ENCODE results near the gene SUFU. TPM values are rescaled to one million over a fixed set of nuclear protein-coding genes. Genes with fewer than 3 reads are reported as not detected.

The SUFU gene
- total RNA-seq, 1 donor from 2014 or later = 10.8 TPM

GRCh38 chr10:102597131-102597991 lies 93.6 kb downstream of the SUFU start:
- DNase-seq = no peak

- no peak for DNase-seq
Measured at GRCh38 chr10:102598243-102598642, 94.5 kb downstream of the SUFU start.

- no peak for DNase-seq
Measured at GRCh38 chr10:102599565-102600327, 96.0 kb downstream of the SUFU start.

- no peak for DNase-seq
Measured at GRCh38 chr10:102600816-102601215, 97.0 kb downstream of the SUFU start.

- no peak for DNase-seq
Measured at GRCh38 chr10:102601639-102602038, 97.9 kb downstream of the SUFU start.

DNA sequence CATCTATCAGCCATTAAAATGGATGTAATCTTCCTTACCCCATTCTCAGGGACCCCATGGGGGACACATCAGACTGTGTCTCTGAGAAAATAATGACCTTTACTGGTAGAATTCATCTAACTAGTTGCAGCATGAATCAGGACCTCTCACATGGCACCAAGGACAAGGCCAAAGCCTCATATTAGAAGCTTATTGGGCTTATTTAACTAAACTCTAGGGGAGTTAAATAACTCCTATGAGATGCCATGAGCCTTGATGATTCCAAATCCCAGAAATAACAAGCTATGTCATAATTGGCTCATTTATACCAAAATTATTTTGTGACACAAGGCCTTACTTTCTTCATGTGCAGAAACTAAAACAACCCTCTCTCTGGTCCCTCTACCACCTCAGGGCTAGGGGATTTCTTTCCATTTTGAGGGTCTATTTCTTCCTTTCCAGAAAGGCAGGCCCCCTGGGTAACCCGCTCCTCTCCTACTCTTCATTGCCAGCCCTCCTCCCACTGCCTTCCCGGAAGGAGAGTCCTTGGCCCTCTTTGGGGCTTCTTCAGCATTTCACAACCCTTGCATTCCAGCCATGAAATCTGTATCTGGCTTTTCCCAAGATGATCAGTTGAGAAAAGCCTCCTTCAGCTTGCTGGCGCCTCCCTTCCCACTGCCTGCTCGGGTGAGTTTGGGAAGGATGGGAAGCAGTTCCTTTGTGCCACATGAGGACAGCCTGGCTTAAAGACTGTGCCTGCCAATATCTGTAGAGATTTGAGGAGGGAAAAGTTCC lies 98.7 kb downstream of the SUFU start:
- DNase-seq = no peak

- no peak for DNase-seq
Measured at GRCh38 chr10:102603946-102604345, 100.2 kb downstream of the SUFU start.

DNA sequence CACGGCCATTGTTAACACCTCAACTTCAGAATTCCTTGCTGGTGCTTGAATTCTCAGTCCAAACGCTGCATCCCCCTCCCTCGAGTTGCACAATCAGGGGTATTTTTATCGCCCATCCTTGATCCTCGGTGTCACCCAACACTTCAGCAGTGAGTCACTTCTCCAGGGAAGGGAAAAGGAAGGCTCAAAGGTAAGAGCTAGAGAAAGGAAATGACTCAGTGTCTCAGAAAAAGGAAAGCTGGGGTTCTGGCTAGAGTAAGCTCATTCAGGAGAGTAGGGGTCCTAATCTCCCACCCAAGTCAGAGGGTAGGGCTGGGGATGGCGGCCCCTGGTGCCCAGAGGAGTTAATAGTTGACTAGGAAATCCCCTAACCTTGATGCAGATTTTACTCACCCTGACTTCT lies 100.7 kb downstream of the SUFU start:
- no peak for DNase-seq

GRCh38 chr10:102605712-102606111 lies 101.9 kb downstream of the SUFU start:
- DNase-seq = no peak

DNA sequence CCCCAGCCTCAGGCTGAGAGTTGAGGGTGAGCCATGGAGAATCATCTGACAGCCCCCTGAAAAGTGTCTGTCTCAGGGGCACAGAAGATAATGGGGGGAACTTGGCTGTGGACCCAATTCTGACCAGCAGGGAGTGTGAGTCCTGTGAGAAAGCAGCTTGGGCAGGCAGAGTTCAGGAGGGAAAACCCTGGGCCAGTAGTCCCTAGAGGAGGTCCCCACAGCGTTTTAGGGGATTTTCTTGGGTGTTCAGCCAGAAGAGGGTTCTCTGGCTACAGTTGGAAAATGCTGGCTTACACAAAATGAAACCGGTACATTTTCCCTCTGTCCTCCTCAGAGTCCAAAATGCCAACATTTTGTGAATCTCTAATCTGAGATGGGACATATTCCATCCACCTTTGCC lies 104.7 kb downstream of the SUFU start:
- no peak for DNase-seq

DNA sequence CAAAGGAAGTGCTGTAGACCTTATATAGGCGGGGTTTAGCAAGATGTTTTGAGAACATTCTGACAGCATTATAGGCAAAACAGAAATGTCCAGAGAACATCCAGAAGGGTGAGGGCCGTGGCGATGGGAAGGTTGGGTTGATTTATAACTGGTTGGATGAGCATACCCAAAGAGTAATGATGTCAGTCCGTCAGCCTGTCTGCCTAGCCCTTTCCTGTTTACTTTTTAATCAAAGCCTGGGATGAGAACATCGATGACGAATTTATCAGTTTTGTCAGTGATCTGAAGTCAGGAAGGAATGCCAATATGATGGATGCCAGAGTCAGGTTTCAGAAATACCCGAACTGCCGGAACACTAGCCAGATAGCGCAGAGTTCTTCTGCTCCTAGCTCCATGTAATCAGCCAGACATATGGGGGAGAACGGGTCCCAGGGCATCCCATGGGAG lies 106.7 kb downstream of the SUFU start:
- no peak for DNase-seq

GRCh38 chr10:102611514-102612087 lies 107.8 kb downstream of the SUFU start:
- no peak for DNase-seq

DNA sequence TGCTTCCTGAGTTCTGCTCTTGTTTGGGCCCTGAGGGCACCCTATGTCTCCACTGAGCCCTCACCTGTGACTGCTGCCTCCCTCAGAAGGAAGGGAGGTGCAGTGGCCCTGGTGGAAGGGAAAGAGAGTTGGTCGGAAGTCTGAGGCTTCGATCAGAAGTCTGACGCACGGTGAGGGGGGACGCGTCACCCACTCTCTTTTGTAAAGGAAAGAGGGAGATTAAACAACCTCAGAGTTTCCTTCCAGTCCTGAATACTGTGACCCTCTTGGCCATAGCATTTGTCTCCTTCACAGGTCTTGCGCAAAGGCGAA lies 109.1 kb downstream of the SUFU start:
- no peak for DNase-seq

- DNase-seq = no peak
Measured at GRCh38 chr10:102613286-102613685, 109.5 kb downstream of the SUFU start.

GRCh38 chr10:102613785-102614184 lies 110.0 kb downstream of the SUFU start:
- no peak for DNase-seq

GRCh38 chr10:102614888-102615287 lies 111.1 kb downstream of the SUFU start:
- no peak for DNase-seq

DNA sequence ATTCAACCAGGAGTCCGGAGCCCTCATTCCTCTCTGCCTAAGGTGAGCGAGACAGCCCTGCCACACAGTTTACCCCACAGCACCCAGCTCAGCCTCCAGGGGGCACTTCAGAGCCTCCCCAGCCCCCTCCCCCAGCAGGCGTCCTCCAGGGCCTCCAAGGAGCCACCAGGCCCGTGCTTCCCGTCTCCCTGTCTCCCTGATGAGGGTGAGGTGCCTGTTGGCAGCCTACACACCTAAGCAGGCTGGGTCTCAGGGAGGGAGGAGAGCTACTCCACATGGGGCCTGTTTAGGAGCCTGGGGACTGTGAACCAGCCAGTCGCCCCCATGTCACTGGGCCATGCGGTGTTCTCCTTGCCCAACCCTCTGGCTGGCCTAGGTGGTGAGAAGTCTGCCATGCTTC lies 111.6 kb downstream of the SUFU start:
- no peak for DNase-seq

- DNase-seq = peak; percentile 93
Measured at GRCh38 chr10:102616066-102616770, 112.4 kb downstream of the SUFU start.

DNA sequence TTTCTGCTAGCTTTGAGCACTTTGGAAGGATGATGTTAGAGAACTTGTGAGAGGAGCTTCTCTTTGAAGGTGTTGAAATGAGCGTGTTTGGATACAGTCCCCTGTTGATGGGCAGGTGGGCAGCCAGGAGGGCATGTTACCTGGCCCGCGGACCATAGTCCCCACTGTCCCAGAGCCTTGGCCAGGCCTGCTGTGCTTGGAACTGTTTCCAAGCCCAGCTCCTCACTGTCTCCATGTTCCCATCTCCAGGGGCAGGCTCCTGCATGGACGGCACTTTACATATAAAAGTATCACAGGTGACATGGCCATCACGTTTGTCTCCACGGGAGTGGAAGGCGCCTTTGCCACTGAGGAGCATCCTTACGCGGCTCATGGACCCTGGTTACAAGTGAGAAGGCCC lies 113.3 kb downstream of the SUFU start:
- DNase-seq = no peak

DNA sequence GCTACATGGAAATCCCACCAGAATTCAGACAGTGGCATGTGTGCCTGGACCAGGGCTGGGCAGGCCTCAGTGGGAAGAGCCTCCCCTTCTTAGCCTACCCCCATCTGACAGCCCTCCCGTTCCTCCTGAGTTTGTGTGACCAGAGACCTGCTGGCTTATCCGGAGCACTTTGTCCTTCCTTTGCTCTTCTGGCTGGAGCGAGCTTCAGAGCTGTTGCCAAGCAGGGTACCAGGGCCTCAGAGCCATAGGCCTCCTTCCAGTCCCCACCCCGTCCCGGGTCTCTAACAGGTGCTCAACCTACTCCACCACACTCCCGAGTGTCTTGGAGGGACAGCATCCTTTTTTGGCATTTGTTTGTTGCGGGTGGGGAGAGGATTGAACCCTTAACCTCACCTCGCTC lies 114.0 kb downstream of the SUFU start:
- DNase-seq = no peak

DNA sequence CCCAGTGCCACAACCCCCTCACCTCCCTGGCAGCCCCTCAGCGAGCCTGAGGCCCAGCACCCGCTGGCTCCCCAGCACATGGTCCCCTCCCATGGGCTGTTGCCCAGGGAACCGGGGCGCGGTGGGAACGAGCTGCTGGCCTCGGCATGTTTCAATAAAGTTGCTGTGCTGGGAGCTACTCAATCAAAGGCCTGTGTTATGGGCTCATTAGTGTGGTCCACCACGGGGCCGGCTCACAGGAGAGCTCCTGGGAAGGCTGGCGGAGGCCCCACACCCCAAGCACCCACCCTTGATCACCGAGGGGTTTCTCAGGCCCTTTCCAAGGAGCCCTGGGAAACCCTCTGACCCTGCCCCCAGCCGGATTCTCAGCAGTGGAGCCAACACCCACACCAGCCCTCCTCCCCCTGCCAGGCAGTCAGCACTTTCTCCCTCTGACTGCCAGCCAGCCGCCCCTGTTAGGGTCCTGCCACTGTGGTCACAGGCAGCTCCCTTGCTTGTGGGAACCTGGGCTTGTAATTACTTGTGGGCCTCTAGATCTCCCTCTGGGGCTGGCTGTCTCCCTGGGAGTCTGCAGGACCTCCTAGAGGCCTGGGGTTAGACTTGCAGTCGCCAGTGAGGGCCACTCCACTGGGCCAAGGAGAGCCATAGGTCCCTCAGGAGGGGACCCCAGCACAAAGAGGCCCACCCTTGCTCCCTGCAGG lies 115.7 kb downstream of the SUFU start:
- DNase-seq = no peak
